PC-3 (cell line): Measurements from ENCODE around the gene SET. TPM values are rescaled to one million over a fixed set of nuclear protein-coding genes. Genes with fewer than 3 reads are reported as not detected.
A peak's percentile ranks its signal among the peaks of the same experiment; 100 is the strongest.
"Not testable (repeated sequence)": the region's sequence is repeated elsewhere in the genome, so short reads cannot be mapped to it uniquely, and the experiment has no call there.

Experiments used
- ATAC-seq: fragments of 200-7000 bp; cut with Tn5 transposase; 2 replicates; pipeline ENCODE4 v1.9.1; 2020; ENCODE audit warnings: mild to moderate bottlenecking, moderate library complexity
- BruUV-seq: library from RNA; stranded (reverse); fragments of 400-500 nt; replicated peaks from 2 replicates; lab custom pipeline; 2021; lab: Mats Ljungman, UMichigan
- CTCF ChIA-PET: fragments of 300-600 bp; sonication (Branson Sonifier 250); formaldehyde crosslinking; loops from one replicate; lab custom pipeline; 2022; ENCODE audit warnings: antibody characterized with exemption; lab: Charles Lee
- POLR2A ChIA-PET: fragments of 300-600 bp; sonication (Branson Sonifier 250); formaldehyde crosslinking; loops from one replicate; lab custom pipeline; 2022; ENCODE audit warnings: antibody characterized with exemption; ENCODE audit not compliant: unreplicated experiment; lab: Charles Lee
- DNase-seq: peaks from one replicate; pipeline ENCODE4 v3.0.0-alpha.2; 2015
- H2AFZ ChIP-seq: fragments of 300-600 bp; sonication (generic); 2 replicates; pipeline ENCODE4 v1.6.0; 2016; ENCODE audit warnings: antibody characterized with exemption, low read length
- H3F3A ChIP-seq: fragments of 300-600 bp; sonication (generic); one replicate; pipeline ENCODE4 v1.6.0; 2017; ENCODE audit warnings: antibody characterized with exemption, low read length, control low read depth, mild to moderate bottlenecking; ENCODE audit not compliant: unreplicated experiment
- H3K27ac ChIP-seq: fragments of 300-600 bp; sonication (generic); 2 replicates; pipeline ENCODE4 v1.5.1; 2016; ENCODE audit warnings: mild to moderate bottlenecking, low read length
- H3K27me3 ChIP-seq: fragments of 300-600 bp; sonication (generic); 2 replicates; pipeline ENCODE4 v1.6.1; 2016; ENCODE audit warnings: low read length, mixed read lengths
- H3K36me3 ChIP-seq: fragments of 300-600 bp; sonication (generic); 2 replicates; pipeline ENCODE4 v1.6.1; 2016; ENCODE audit warnings: low read depth, mixed run types, low read length, mixed read lengths
- H3K4me1 ChIP-seq: fragments of 300-600 bp; sonication (generic); 2 replicates; pipeline ENCODE4 v1.5.1; 2016; ENCODE audit warnings: low read length; ENCODE audit not compliant: insufficient read depth
- H3K4me2 ChIP-seq: fragments of 300-600 bp; sonication (generic); 2 replicates; pipeline ENCODE4 v1.6.0; 2016; ENCODE audit warnings: low read length
- H3K4me3 ChIP-seq: fragments of 300-600 bp; sonication (generic); 2 replicates; pipeline ENCODE4 v1.5.1; 2016; ENCODE audit warnings: mild to moderate bottlenecking, low read length, mixed read lengths
- H3K79me2 ChIP-seq: fragments of 300-600 bp; sonication (generic); 2 replicates; pipeline ENCODE4 v1.6.1; 2017; ENCODE audit warnings: low read length, mixed read lengths
- H3K9ac ChIP-seq: fragments of 300-600 bp; sonication (generic); 2 replicates; pipeline ENCODE4 v1.6.0; 2016; ENCODE audit warnings: mild to moderate bottlenecking, low read length
- H3K9me2 ChIP-seq: fragments of 300-600 bp; sonication (generic); replicated peaks from 2 replicates; pipeline ENCODE4 v1.6.1; 2016; ENCODE audit warnings: mixed run types, low read length, mixed read lengths
- H3K9me3 ChIP-seq: fragments of 300-600 bp; sonication (generic); 2 replicates; pipeline ENCODE4 v1.6.1; 2016; ENCODE audit warnings: low read length, mixed read lengths
- H4K20me1 ChIP-seq: fragments of 300-600 bp; sonication (generic); 2 replicates; pipeline ENCODE4 v1.6.1; 2016; ENCODE audit warnings: low read length, mixed read lengths
- CTCF ChIP-seq: fragments of 300-600 bp; sonication (generic); conservative IDR thresholded peaks from 2 replicates; pipeline ENCODE4 v1.5.1; 2017; ENCODE audit warnings: antibody characterized with exemption, low read depth, mild to moderate bottlenecking, low read length
- EZH2 ChIP-seq: fragments of 300-600 bp; sonication (generic); IDR thresholded peaks from one replicate; pipeline ENCODE4 v1.6.1; 2017; ENCODE audit warnings: antibody characterized with exemption, mild to moderate bottlenecking, low read length; ENCODE audit not compliant: unreplicated experiment
- EZH2phosphoT487 ChIP-seq: fragments of 300-600 bp; sonication (generic); IDR thresholded peaks from 2 replicates; pipeline ENCODE4 v1.6.1; 2018; ENCODE audit warnings: mild to moderate bottlenecking, antibody characterized with exemption, low read length, borderline replicate concordance
- intact Hi-C: fragments of 100-400 bp; cut with micrococcal nuclease; formaldehyde crosslinking; loops from 2 replicates; pipeline ENCODE4 v1.9.0; 2023
- total RNA-seq: library from RNA; depleted of rRNA; stranded (reverse); fragments of >200 nt; gene quantifications from 2 replicates; pipeline ENCODE4 v1.2.3, GENCODE V29; 2014

Gene SET
- total RNA-seq, 1 experiment from 2014 or later, result 647 TPM

GRCh38 chr9:128689820-128690683, 1.0 kb downstream of the SET start:
- H3K9me3 ChIP-seq, result no peaks in the 10 kb centered on the region
- H3K9me2 ChIP-seq, result no peaks in the 10 kb centered on the region
- POLR2A ChIA-PET, result no interaction called here
- H2AFZ ChIP-seq, result no peak overlapping the region
- peak overlapping the region; percentile 6; the same call in 1 of the 2 replicates for H3K27ac ChIP-seq
- H3K4me3 ChIP-seq, result peak overlapping the region; percentile 99
- no peak for ATAC-seq
- peaks cover 36% of the 10 kb centered on the region for H3K4me1 ChIP-seq
- peaks cover 3% of the 10 kb centered on the region for H3F3A ChIP-seq
- H3K9ac ChIP-seq, result peak overlapping the region; percentile 93
- CTCF ChIA-PET, result interaction anchor here (0.6 kb wide), 2 partner anchors 99 to 319 kb away, joined by 5 to 7 read pairs; partner anchors contain the start of gene URM1
- TF ChIP-seq CTCF (no peak), EZH2 (no peak), EZH2phosphoT487 (no peak)
- DNase-seq, result no peak
- H3K79me2 ChIP-seq, result peaks cover 72% of the 10 kb centered on the region
- H3K4me2 ChIP-seq, result peak overlapping the region; percentile 80
- H3K27me3 ChIP-seq, result no peaks in the 10 kb centered on the region
- BruUV-seq, result no TSS peak
- peaks cover 40% of the 10 kb centered on the region for H3K36me3 ChIP-seq
- intact Hi-C loops, result no loop called here
- H4K20me1 ChIP-seq, result peaks cover 22% of the 10 kb centered on the region

GRCh38 chr9:128690684-128691034, 1.6 kb downstream of the SET start:
- peaks cover 22% of the 10 kb centered on the region for H4K20me1 ChIP-seq
- ATAC-seq (no peak), DNase-seq (no peak)
- H3K9me3 ChIP-seq, result no peaks in the 10 kb centered on the region
- POLR2A ChIA-PET, result no interaction called here
- intact Hi-C loops, result no loop called here
- no peaks in the 10 kb centered on the region for H3K27me3 ChIP-seq
- peak overlapping the region; percentile 80 for H3K4me2 ChIP-seq
- peaks cover 44% of the 10 kb centered on the region for H3K36me3 ChIP-seq
- H3K4me1 ChIP-seq, result peaks cover 30% of the 10 kb centered on the region
- H3K4me3 ChIP-seq, result peak overlapping the region; percentile 99
- TF ChIP-seq EZH2, result no peak
- no peak for TF ChIP-seq EZH2phosphoT487
- TF ChIP-seq CTCF, result no peak
- H3K9me2 ChIP-seq, result no peaks in the 10 kb centered on the region
- peak overlapping the region; percentile 6; the same call in 1 of the 2 replicates for H3K27ac ChIP-seq
- BruUV-seq, result TSS peak; percentile 26
- CTCF ChIA-PET, result interaction anchor here (0.6 kb wide), 1 partner anchor 319 kb away, joined by 5 read pairs; the partner anchor contains the start of gene URM1
- H3K79me2 ChIP-seq, result peaks cover 66% of the 10 kb centered on the region
- no peak overlapping the region for H2AFZ ChIP-seq
- peaks cover 3% of the 10 kb centered on the region for H3F3A ChIP-seq
- peak overlapping the region; percentile 93 for H3K9ac ChIP-seq

- H3K9me2 ChIP-seq, H3K4me1 ChIP-seq, H3F3A ChIP-seq, H2AFZ ChIP-seq, BruUV-seq, DNase-seq, POLR2A ChIA-PET, H3K27me3 ChIP-seq, CTCF ChIA-PET, ATAC-seq, H3K4me2 ChIP-seq, H3K9ac ChIP-seq, H3K9me3 ChIP-seq, intact Hi-C loops, H3K27ac ChIP-seq, H3K4me3 ChIP-seq: not testable (repeated sequence)
- Histone ChIP-seq H4K20me1 (peaks cover 22% of the 10 kb centered on the region), H3K79me2 (peaks cover 36% of the 10 kb centered on the region), H3K36me3 (peaks cover 52% of the 10 kb centered on the region)
Measured at GRCh38 chr9:128693738-128694137, 4.7 kb downstream of the SET start.
